GM21526 (cell line): ENCODE measurements around the gene TMX4.
"Not testable (repeated sequence)": the region's sequence is repeated elsewhere in the genome, so short reads cannot be mapped to it uniquely, and the experiment has no call there.

Experiments
- ATAC-seq: cut with Tn5 transposase; IDR thresholded peaks from one replicate; pipeline ENCODE4 v1.9.1; 2021; ENCODE audit warnings: moderate library complexity; ENCODE audit not compliant: unreplicated experiment, low FRiP score

The TMX4 gene

DNA sequence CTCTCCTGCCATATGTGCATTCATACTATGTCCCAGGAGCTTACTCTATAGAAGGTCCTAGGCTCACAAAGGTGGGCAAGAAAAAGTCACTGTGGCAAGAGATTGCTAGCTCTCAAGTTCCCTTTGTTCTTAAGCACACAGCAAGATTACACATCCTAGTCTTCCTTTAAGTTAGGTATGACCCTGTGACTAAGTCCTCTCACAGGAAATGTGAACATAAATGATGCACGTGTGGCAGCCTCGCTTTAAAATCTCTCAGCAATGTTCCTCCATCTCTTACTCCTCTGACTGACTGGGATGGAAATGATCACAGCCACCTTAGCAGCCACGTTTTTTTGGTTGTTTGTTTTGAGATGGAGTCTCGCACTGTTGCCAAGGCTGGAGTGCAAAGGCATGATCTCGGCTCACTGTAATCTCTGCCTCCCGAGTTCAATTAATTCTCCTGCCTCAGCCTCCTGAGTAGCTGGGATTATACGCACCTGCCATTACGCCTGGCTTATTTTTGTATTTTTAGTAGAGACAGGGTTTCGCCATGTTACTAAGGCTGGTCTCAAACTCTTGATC, 43.6 kb downstream of the TMX4 start:
- no peak for ATAC-seq

DNA sequence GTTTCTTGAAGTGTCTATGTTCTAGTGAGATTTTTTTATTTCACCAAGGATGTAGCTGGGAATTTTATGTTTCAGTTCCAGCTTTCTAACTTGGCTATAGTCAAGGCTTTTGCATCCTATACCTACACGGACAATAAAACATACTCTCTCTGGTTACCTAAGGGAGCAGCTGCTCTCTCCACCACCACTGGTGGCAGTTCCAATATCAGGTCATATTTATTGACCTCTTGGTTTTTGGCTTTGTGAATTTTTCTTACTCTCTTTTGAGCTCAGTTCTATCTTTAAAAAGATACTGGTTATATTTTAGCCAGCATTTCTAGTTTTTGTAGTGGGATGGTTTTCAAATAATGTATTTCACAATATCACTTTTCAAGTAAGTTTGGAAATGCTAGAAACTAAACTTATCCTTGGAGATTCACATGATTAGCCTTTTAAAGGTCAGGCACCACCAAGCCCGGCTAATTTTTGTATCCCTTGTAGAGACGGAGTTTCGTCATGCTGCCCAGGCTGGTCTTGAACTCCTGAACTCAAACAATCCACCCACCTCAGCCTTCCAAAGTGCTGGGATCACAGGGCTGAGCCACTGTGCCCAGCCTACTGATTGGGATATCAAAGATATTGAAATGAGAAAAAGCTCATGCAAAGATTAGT, 44.7 kb downstream of the TMX4 start:
- ATAC-seq: no peak

DNA sequence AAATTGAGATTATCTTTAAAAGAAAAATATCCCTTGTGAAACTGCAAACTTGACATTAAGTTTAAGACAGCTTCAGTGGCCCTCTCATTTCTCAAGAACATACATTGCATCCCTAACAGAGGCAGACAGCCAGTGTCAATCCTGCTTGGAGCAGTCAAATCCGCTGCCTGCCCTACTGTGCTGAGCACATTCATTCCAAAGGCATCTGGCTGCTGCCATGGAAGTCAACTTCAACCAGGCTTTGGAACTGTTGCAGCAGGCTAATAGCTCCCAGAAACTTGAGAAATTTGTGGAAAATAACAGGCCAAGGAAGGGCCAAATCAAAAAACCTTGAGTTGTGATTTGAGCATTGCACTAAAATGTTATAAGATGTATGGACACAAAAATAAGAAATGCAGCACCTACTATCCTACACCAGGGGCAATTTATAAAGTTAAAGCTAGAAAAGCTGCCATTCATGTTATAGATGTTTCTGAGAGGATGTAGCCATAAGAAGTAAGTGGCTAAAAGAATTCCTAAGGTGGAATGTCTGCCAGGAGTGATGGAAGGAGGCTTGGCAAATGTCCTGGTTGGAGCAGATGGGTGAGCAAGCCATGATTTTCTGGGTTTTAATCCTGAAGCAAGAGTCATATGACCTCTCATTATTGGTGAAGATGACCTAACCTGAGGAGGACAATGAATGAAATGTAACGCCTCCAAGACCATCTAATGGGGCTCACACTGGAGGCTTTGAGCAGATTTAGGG, 47.9 kb downstream of the TMX4 start:
- no peak for ATAC-seq

GRCh38 chr20:7967199-7967844, 52.2 kb downstream of the TMX4 start:
- no peak for ATAC-seq

DNA sequence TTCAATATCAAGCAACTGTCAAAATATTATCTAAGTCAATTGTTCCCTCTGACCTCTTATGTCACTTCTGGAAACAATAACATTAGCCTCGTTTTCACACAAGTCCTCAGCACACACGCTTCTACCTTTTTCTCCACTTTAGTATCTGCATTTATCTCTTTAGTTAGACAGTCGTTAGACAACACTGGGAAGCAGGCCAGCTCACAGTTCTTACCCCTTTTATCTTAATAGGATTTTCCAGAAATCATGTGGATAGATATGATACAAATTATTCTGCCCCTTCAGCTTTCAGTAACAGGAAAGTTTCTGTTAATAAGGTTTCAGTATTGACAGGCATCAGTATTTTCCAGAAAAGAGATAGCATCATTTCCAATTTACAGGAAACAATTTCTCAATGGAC, 53.4 kb downstream of the TMX4 start:
- ATAC-seq: no peak

DNA sequence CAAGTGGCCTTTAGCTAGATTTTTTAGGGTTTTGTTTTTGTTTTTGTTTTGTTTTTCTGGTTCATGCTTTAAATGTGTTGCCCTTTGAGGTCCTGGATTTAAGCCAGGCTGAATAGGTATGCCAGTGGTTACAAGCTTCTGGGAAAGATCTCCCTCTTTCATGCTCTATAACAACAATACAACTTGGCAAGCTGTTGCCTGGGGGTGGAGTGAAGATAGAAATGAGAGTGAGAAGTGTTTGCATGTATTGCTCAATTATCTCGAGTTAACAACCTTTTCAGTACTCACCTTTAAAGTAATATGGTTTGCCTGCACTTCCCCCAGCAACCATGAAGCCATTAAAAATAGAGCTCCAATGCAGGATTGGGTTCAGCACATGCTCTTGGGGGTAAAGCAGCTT, 60.1 kb downstream of the TMX4 start:
- no peak for ATAC-seq

- ATAC-seq: not testable (repeated sequence)
These were observed 63.0 kb downstream of the TMX4 start for GRCh38 chr20:7956561-7956960.

DNA sequence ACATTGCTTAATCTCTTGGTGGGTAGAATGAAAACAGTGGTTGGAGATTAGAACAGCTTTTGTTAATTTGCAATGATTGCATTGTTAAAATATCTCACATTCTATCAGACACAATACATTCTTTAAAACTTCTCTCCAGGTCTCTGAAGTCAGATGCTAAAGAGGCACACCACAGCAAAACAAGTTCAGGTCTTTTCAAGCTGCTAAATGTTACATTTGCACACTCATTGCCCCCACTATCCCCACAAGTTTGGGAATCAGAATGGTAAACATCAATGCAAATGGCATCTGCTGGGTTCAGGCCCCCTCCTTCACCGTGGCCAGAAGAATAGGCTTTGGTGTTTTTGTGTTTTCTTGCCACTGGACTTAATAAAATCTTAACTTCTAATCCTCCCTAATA, 69.2 kb downstream of the TMX4 start:
- ATAC-seq: no peak

- ATAC-seq: no peak
These were observed 75.7 kb downstream of the TMX4 start for GRCh38 chr20:7943891-7944290.

- ATAC-seq: no peak
These were observed 79.2 kb downstream of the TMX4 start, which contains the start of gene HAO1 for GRCh38 chr20:7940341-7940740. Gene HAO1 (minus strand): TSS chr20:7940458. CDS start chr20:7940422, 36 bp downstream.

GRCh38 chr20:7939663-7940062, 79.9 kb downstream of the TMX4 start:
- no peak for ATAC-seq

- no peak for ATAC-seq
These were observed 81.5 kb downstream of the TMX4 start for GRCh38 chr20:7938058-7938457.

GRCh38 chr20:7937328-7937727, 82.2 kb downstream of the TMX4 start:
- ATAC-seq: no peak

- peak; percentile 72 for ATAC-seq
These were observed 84.5 kb downstream of the TMX4 start for GRCh38 chr20:7935027-7935551.

GRCh38 chr20:7933346-7933745, 86.2 kb downstream of the TMX4 start:
- ATAC-seq: no peak

- ATAC-seq: no peak
These were observed 89.2 kb downstream of the TMX4 start for GRCh38 chr20:7930343-7930742.
